ENCODE results near the gene TRMT11. TPM values are rescaled to one million over a fixed set of nuclear protein-coding genes. Genes with fewer than 3 reads are reported as not detected.

Gene TRMT11
- total RNA-seq, 1 experiment from 2014 or later: 17.9 TPM

DNA sequence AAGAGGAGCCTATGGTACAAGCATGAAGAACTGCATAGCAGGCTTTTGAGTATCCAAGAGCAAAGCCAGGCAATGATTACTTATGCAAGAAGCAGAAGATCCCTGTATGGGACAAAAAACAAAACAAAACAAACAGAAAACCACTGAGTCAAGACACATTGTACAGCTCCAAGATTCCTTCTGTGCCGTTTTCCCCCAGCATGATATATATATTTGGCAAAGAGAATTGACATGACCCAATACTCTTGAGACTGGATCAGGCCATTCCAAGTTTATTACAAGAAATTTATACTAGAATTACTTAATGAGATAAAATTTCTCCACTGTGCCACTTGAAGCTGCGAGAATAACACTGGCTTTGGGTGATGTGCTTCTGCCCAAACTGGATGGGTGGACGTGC, 65.5 kb downstream of the TRMT11 start:
- Histone ChIP-seq H3K9ac (ENCODE audit: low read length) (no peak overlapping the region), H3K79me2 (ENCODE audit: low read length) (no peaks in the 10 kb centered on the region), H3K4me2 (ENCODE audit: low read length) (no peak overlapping the region), H3K4me1 (ENCODE audit: insufficient read depth, low read length) (no peaks in the 10 kb centered on the region), H3F3A (ENCODE audit: low read length, unreplicated experiment) (no peaks in the 10 kb centered on the region), H3K4me3 (ENCODE audit: low read length) (no peak overlapping the region), H3K27me3 (ENCODE audit: low read length) (no peaks in the 10 kb centered on the region), H3K27ac (ENCODE audit: low read length) (no peak overlapping the region), H3K9me3 (ENCODE audit: low read length) (no peaks in the 10 kb centered on the region), H3K36me3 (ENCODE audit: low read depth, low read length) (no peaks in the 10 kb centered on the region), H3K9me2 (replicated peaks; ENCODE audit: low read length) (no peaks in the 10 kb centered on the region), H2AFZ (ENCODE audit: low read length) (no peak overlapping the region), H4K20me1 (ENCODE audit: low read length) (no peaks in the 10 kb centered on the region)
- no peak for TF ChIP-seq EZH2phosphoT487 (IDR thresholded peaks at IDR 0.05; ENCODE audit: borderline replicate concordance, low read length)
- TF ChIP-seq, protein P1, sequence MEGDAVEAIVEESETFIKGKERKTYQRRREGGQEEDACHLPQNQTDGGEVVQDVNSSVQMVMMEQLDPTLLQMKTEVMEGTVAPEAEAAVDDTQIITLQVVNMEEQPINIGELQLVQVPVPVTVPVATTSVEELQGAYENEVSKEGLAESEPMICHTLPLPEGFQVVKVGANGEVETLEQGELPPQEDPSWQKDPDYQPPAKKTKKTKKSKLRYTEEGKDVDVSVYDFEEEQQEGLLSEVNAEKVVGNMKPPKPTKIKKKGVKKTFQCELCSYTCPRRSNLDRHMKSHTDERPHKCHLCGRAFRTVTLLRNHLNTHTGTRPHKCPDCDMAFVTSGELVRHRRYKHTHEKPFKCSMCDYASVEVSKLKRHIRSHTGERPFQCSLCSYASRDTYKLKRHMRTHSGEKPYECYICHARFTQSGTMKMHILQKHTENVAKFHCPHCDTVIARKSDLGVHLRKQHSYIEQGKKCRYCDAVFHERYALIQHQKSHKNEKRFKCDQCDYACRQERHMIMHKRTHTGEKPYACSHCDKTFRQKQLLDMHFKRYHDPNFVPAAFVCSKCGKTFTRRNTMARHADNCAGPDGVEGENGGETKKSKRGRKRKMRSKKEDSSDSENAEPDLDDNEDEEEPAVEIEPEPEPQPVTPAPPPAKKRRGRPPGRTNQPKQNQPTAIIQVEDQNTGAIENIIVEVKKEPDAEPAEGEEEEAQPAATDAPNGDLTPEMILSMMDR (conservative IDR thresholded peaks at IDR 0.05; ENCODE audit: low read depth, low read length): no peak
- no peak for TF ChIP-seq EZH2 (IDR thresholded peaks at IDR 0.05; ENCODE audit: low read length, unreplicated experiment)
- intact Hi-C loops (cut with micrococcal nuclease): no loop called here
- BruUV-seq (replicated peaks): no TSS peak
- no peak for DNase-seq
- ChIA-PET CTCF (no interaction called here), POLR2A (ENCODE audit: unreplicated experiment) (no interaction called here)
- no peak for ATAC-seq

DNA sequence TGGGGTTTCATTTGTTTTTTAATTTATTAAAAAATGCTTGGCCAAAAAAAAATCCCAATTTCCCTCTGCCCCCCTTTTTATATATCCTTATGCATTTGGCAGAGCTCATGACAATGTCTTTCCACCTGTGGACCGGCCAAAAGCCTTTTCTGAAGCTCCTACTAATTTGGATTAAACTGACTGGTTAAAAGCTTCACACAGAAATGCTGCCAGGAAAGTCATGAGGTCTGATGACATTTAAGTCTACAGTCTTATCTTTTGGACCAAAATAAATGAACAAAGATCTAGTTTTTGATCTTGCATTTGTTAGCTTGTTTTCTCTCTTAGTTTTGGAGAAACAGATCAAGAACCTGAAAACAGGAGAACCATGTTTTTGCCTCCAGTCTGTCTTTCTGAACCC, 66.1 kb downstream of the TRMT11 start:
- H3K27me3 ChIP-seq (ENCODE audit: low read length): no peaks in the 10 kb centered on the region
- H3K4me1 ChIP-seq (ENCODE audit: insufficient read depth, low read length): no peaks in the 10 kb centered on the region
- no TSS peak for BruUV-seq (replicated peaks)
- H3K9ac ChIP-seq (ENCODE audit: low read length): no peak overlapping the region
- no peak overlapping the region for H3K4me2 ChIP-seq (ENCODE audit: low read length)
- ATAC-seq (no peak), DNase-seq (no peak)
- H3K36me3 ChIP-seq (ENCODE audit: low read depth, low read length): no peaks in the 10 kb centered on the region
- H3K9me2 ChIP-seq (replicated peaks; ENCODE audit: low read length): no peaks in the 10 kb centered on the region
- H3K4me3 ChIP-seq (ENCODE audit: low read length): no peak overlapping the region
- no peak overlapping the region for H3K27ac ChIP-seq (ENCODE audit: low read length)
- no peaks in the 10 kb centered on the region for H4K20me1 ChIP-seq (ENCODE audit: low read length)
- no peaks in the 10 kb centered on the region for H3F3A ChIP-seq (ENCODE audit: low read length, unreplicated experiment)
- intact Hi-C loops (cut with micrococcal nuclease): no loop called here
- POLR2A ChIA-PET (ENCODE audit: unreplicated experiment): no interaction called here
- H3K79me2 ChIP-seq (ENCODE audit: low read length): no peaks in the 10 kb centered on the region
- no peak overlapping the region for H2AFZ ChIP-seq (ENCODE audit: low read length)
- TF ChIP-seq, protein P1 (conservative IDR thresholded peaks at IDR 0.05; ENCODE audit: low read depth, low read length): no peak
- no peak for TF ChIP-seq EZH2phosphoT487 (IDR thresholded peaks at IDR 0.05; ENCODE audit: borderline replicate concordance, low read length)
- TF ChIP-seq EZH2 (IDR thresholded peaks at IDR 0.05; ENCODE audit: low read length, unreplicated experiment): no peak
- CTCF ChIA-PET: no interaction called here
- H3K9me3 ChIP-seq (ENCODE audit: low read length): no peaks in the 10 kb centered on the region

DNA sequence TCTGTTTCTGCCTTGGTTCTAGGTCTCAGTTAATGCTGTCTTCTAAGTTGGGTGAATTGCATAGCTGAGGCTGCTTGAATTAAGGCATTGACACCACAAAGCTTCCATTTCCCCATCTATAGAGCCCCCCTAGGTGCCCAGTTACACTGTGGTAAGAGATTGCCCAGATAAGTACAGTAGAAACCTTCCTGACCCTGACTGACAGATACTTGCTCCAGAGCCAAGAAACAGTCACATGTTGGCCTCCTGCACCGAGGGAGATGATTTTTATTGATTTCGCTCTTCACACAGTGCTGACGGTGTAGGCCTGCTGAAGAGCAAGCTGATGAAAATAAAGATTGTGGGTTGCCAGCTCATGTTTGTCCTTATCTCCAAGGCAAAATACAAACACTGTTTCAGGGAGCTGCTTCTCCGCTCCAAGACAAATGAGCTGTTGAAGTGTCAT, 67.9 kb downstream of the TRMT11 start:
- TF ChIP-seq EZH2phosphoT487 (IDR thresholded peaks at IDR 0.05; ENCODE audit: borderline replicate concordance, low read length): no peak
- no peaks in the 10 kb centered on the region for H4K20me1 ChIP-seq (ENCODE audit: low read length)
- no peaks in the 10 kb centered on the region for H3K4me1 ChIP-seq (ENCODE audit: insufficient read depth, low read length)
- no peaks in the 10 kb centered on the region for H3K9me3 ChIP-seq (ENCODE audit: low read length)
- peak overlapping the region; percentile 60 for H3K27ac ChIP-seq (ENCODE audit: low read length)
- ATAC-seq: peak; percentile 42; the same call in 1 of the 2 replicates
- no peaks in the 10 kb centered on the region for H3F3A ChIP-seq (ENCODE audit: low read length, unreplicated experiment)
- no peaks in the 10 kb centered on the region for H3K79me2 ChIP-seq (ENCODE audit: low read length)
- ChIA-PET CTCF (no interaction called here), POLR2A (ENCODE audit: unreplicated experiment) (no interaction called here)
- intact Hi-C loops (cut with micrococcal nuclease): no loop called here
- no TSS peak for BruUV-seq (replicated peaks)
- H2AFZ ChIP-seq (ENCODE audit: low read length): no peak overlapping the region
- H3K27me3 ChIP-seq (ENCODE audit: low read length): no peaks in the 10 kb centered on the region
- H3K9ac ChIP-seq (ENCODE audit: low read length): no peak overlapping the region
- no peak overlapping the region for H3K4me3 ChIP-seq (ENCODE audit: low read length)
- peak; percentile 47 for DNase-seq
- no peak overlapping the region for H3K4me2 ChIP-seq (ENCODE audit: low read length)
- H3K36me3 ChIP-seq (ENCODE audit: low read depth, low read length): no peaks in the 10 kb centered on the region
- no peaks in the 10 kb centered on the region for H3K9me2 ChIP-seq (replicated peaks; ENCODE audit: low read length)
